ENCODE results near the gene PSMD7.
"Not testable (repeated sequence)": the region's sequence is repeated elsewhere in the genome, so short reads cannot be mapped to it uniquely, and the experiment has no call there.

The PSMD7 gene

GRCh38 chr16:74305281-74305680, 8.7 kb downstream of the PSMD7 start:
- H3K4me1 Mint-ChIP-seq (ENCODE audit: low read depth), result no peaks in the 10 kb centered on the region
- no peaks in the 10 kb centered on the region for H3K9me3 Mint-ChIP-seq
- no peaks in the 10 kb centered on the region for H3K27me3 Mint-ChIP-seq
- intact Hi-C loops (cut with micrococcal nuclease), result no loop called here
- H3K36me3 Mint-ChIP-seq (ENCODE audit: low read depth), result peaks cover 77% of the 10 kb centered on the region
- H3K27ac Mint-ChIP-seq, result no peak overlapping the region
- H3K4me3 Mint-ChIP-seq, result no peak overlapping the region

- H3K36me3 Mint-ChIP-seq (ENCODE audit: low read depth), result peaks cover 71% of the 10 kb centered on the region
- H3K4me1 Mint-ChIP-seq (ENCODE audit: low read depth), result no peaks in the 10 kb centered on the region
- intact Hi-C loops (cut with micrococcal nuclease), result no loop called here
- H3K4me3 Mint-ChIP-seq, result no peak overlapping the region
- H3K27me3 Mint-ChIP-seq, result no peaks in the 10 kb centered on the region
- no peaks in the 10 kb centered on the region for H3K9me3 Mint-ChIP-seq
- H3K27ac Mint-ChIP-seq, result no peak overlapping the region
Measured at GRCh38 chr16:74305978-74306784, 9.6 kb downstream of the PSMD7 start.

- Mint-ChIP-seq H3K36me3 (ENCODE audit: low read depth) (peaks cover 59% of the 10 kb centered on the region), H3K27ac (no peak overlapping the region), H3K27me3 (no peaks in the 10 kb centered on the region), H3K4me3 (no peak overlapping the region), H3K4me1 (ENCODE audit: low read depth) (no peaks in the 10 kb centered on the region), H3K9me3 (no peaks in the 10 kb centered on the region)
- intact Hi-C loops (cut with micrococcal nuclease), result no loop called here
Measured at GRCh38 chr16:74307383-74307782, 10.8 kb downstream of the PSMD7 start.

GRCh38 chr16:74309789-74310781, 13.5 kb downstream of the PSMD7 start:
- Mint-ChIP-seq H3K27ac (no peak overlapping the region), H3K36me3 (ENCODE audit: low read depth) (peaks cover 40% of the 10 kb centered on the region), H3K9me3 (no peaks in the 10 kb centered on the region), H3K4me1 (ENCODE audit: low read depth) (no peaks in the 10 kb centered on the region), H3K27me3 (no peaks in the 10 kb centered on the region), H3K4me3 (no peak overlapping the region)
- intact Hi-C loops (cut with micrococcal nuclease), result no loop called here

- Mint-ChIP-seq H3K36me3 (ENCODE audit: low read depth) (peaks cover 20% of the 10 kb centered on the region), H3K27me3 (no peaks in the 10 kb centered on the region), H3K4me1 (ENCODE audit: low read depth) (no peaks in the 10 kb centered on the region), H3K9me3 (no peaks in the 10 kb centered on the region), H3K27ac (no peak overlapping the region), H3K4me3 (no peak overlapping the region)
- intact Hi-C loops (cut with micrococcal nuclease), result no loop called here
Measured at GRCh38 chr16:74315059-74315458, 18.4 kb downstream of the PSMD7 start.

GRCh38 chr16:74320707-74321106, 24.1 kb downstream of the PSMD7 start:
- no peaks in the 10 kb centered on the region for H3K27me3 Mint-ChIP-seq
- intact Hi-C loops (cut with micrococcal nuclease), result no loop called here
- no peak overlapping the region for H3K4me3 Mint-ChIP-seq
- H3K4me1 Mint-ChIP-seq (ENCODE audit: low read depth), result peaks cover 14% of the 10 kb centered on the region
- H3K27ac Mint-ChIP-seq, result no peak overlapping the region
- no peaks in the 10 kb centered on the region for H3K9me3 Mint-ChIP-seq
- peaks cover 20% of the 10 kb centered on the region for H3K36me3 Mint-ChIP-seq (ENCODE audit: low read depth)

GRCh38 chr16:74321356-74321755, 24.7 kb downstream of the PSMD7 start:
- intact Hi-C loops (cut with micrococcal nuclease), result no loop called here
- peaks cover 14% of the 10 kb centered on the region for H3K4me1 Mint-ChIP-seq (ENCODE audit: low read depth)
- H3K4me3 Mint-ChIP-seq, result no peak overlapping the region
- no peaks in the 10 kb centered on the region for H3K27me3 Mint-ChIP-seq
- no peak overlapping the region for H3K27ac Mint-ChIP-seq
- H3K9me3 Mint-ChIP-seq, result no peaks in the 10 kb centered on the region
- peaks cover 27% of the 10 kb centered on the region for H3K36me3 Mint-ChIP-seq (ENCODE audit: low read depth)

GRCh38 chr16:74322301-74322710, 25.7 kb downstream of the PSMD7 start:
- H3K27me3 Mint-ChIP-seq, result no peaks in the 10 kb centered on the region
- no peak overlapping the region for H3K27ac Mint-ChIP-seq
- H3K9me3 Mint-ChIP-seq, result no peaks in the 10 kb centered on the region
- H3K4me3 Mint-ChIP-seq, result no peak overlapping the region
- H3K4me1 Mint-ChIP-seq (ENCODE audit: low read depth), result peaks cover 14% of the 10 kb centered on the region
- peaks cover 36% of the 10 kb centered on the region for H3K36me3 Mint-ChIP-seq (ENCODE audit: low read depth)
- intact Hi-C loops (cut with micrococcal nuclease), result no loop called here

- H3K27ac Mint-ChIP-seq, H3K9me3 Mint-ChIP-seq: not testable (repeated sequence)
Measured at GRCh38 chr16:74324777-74325176, 28.2 kb downstream of the PSMD7 start.

GRCh38 chr16:74325641-74326040, 29.0 kb downstream of the PSMD7 start:
- intact Hi-C loops (cut with micrococcal nuclease), result no loop called here
- H3K27me3 Mint-ChIP-seq, result no peaks in the 10 kb centered on the region
- peaks cover 52% of the 10 kb centered on the region for H3K36me3 Mint-ChIP-seq (ENCODE audit: low read depth)
- no peak overlapping the region for H3K4me3 Mint-ChIP-seq
- H3K27ac Mint-ChIP-seq, result no peak overlapping the region
- no peaks in the 10 kb centered on the region for H3K9me3 Mint-ChIP-seq
- H3K4me1 Mint-ChIP-seq (ENCODE audit: low read depth), result peaks cover 14% of the 10 kb centered on the region

More at GRCh38 chr16:74324777-74325176, 28.2 kb downstream of the PSMD7 start:
- intact Hi-C loops (cut with micrococcal nuclease); H3K4me3 Mint-ChIP-seq; H3K27me3 Mint-ChIP-seq: not testable (repeated sequence)
- peaks cover 45% of the 10 kb centered on the region for H3K36me3 Mint-ChIP-seq (ENCODE audit: low read depth)
- peaks cover 14% of the 10 kb centered on the region for H3K4me1 Mint-ChIP-seq (ENCODE audit: low read depth)

- H3K36me3 Mint-ChIP-seq (ENCODE audit: low read depth), result peaks cover 79% of the 10 kb centered on the region
- H3K9me3 Mint-ChIP-seq; H3K27me3 Mint-ChIP-seq; H3K4me1 Mint-ChIP-seq (ENCODE audit: low read depth); H3K27ac Mint-ChIP-seq; H3K4me3 Mint-ChIP-seq; intact Hi-C loops (cut with micrococcal nuclease): not testable (repeated sequence)
Measured at GRCh38 chr16:74328346-74328745, 31.7 kb downstream of the PSMD7 start.

GRCh38 chr16:74332469-74332868, 35.9 kb downstream of the PSMD7 start:
- H3K27ac Mint-ChIP-seq; intact Hi-C loops (cut with micrococcal nuclease); H3K4me3 Mint-ChIP-seq; H3K4me1 Mint-ChIP-seq (ENCODE audit: low read depth); H3K9me3 Mint-ChIP-seq; H3K27me3 Mint-ChIP-seq: not testable (repeated sequence)
- H3K36me3 Mint-ChIP-seq (ENCODE audit: low read depth), result peaks cover 79% of the 10 kb centered on the region

GRCh38 chr16:74337506-74337905, 40.9 kb downstream of the PSMD7 start:
- H3K4me1 Mint-ChIP-seq (ENCODE audit: low read depth); H3K4me3 Mint-ChIP-seq; H3K27ac Mint-ChIP-seq; H3K27me3 Mint-ChIP-seq; H3K9me3 Mint-ChIP-seq; intact Hi-C loops (cut with micrococcal nuclease): not testable (repeated sequence)
- H3K36me3 Mint-ChIP-seq (ENCODE audit: low read depth), result peaks cover 89% of the 10 kb centered on the region

GRCh38 chr16:74339226-74339625, 42.6 kb downstream of the PSMD7 start:
- intact Hi-C loops (cut with micrococcal nuclease); H3K4me1 Mint-ChIP-seq (ENCODE audit: low read depth); H3K27ac Mint-ChIP-seq; H3K27me3 Mint-ChIP-seq; H3K4me3 Mint-ChIP-seq; H3K9me3 Mint-ChIP-seq: not testable (repeated sequence)
- peaks cover 97% of the 10 kb centered on the region for H3K36me3 Mint-ChIP-seq (ENCODE audit: low read depth)
